C4-2B (cell line): Measurements from ENCODE around the gene GATA5.

Source experiments
- H3K27ac ChIP-seq: fragments of 450-650 bp; 2 replicates; pipeline ENCODE4 v1.5.1; 2017
- CTCF ChIP-seq: fragments of 450-650 bp; conservative IDR thresholded peaks from 2 replicates; pipeline ENCODE4 v1.5.1; 2017; ENCODE audit warnings: mild to moderate bottlenecking
- ZFX ChIP-seq: fragments of 450-650 bp; IDR thresholded peaks from 2 replicates; pipeline ENCODE4 v1.6.1; 2017

The GATA5 gene

GRCh38 chr20:62473717-62474603, 1.8 kb downstream of the GATA5 start:
- TF ChIP-seq ZFX (no peak), CTCF (no peak)

GRCh38 chr20:62472941-62473585, 2.7 kb downstream of the GATA5 start:
- no peak overlapping the region for H3K27ac ChIP-seq
- TF ChIP-seq ZFX (no peak), CTCF (no peak)

More at GRCh38 chr20:62473717-62474603, 1.8 kb downstream of the GATA5 start:
- H3K27ac ChIP-seq, result no peak overlapping the region

- TF ChIP-seq ZFX (no peak), CTCF (no peak)
- no peak overlapping the region for H3K27ac ChIP-seq
Observed at GRCh38 chr20:62472138-62472940, 3.5 kb downstream of the GATA5 start.

GRCh38 chr20:62470459-62470858, 5.3 kb downstream of the GATA5 start:
- TF ChIP-seq ZFX, result no peak
- no peak for TF ChIP-seq CTCF
- no peak overlapping the region for H3K27ac ChIP-seq

- no peak for TF ChIP-seq ZFX
- no peak for TF ChIP-seq CTCF
Observed at GRCh38 chr20:62470001-62470400, 5.8 kb downstream of the GATA5 start.

GRCh38 chr20:62469352-62469751, 6.4 kb downstream of the GATA5 start:
- TF ChIP-seq CTCF (no peak), ZFX (no peak)
- H3K27ac ChIP-seq, result no peak overlapping the region

More at GRCh38 chr20:62470001-62470400, 5.8 kb downstream of the GATA5 start:
- H3K27ac ChIP-seq, result no peak overlapping the region
